Measurements from ENCODE around the gene TRAPPC1. TPM values are rescaled to one million over a fixed set of nuclear protein-coding genes. Genes with fewer than 3 reads are reported as not detected.

TRAPPC1 gene
- total and polyA plus RNA-seq, 2 of the 8 experiments (the other 6 are each of a cell fraction or from before 2014, with no cell fraction given), result 114 to 170 TPM

DNA sequence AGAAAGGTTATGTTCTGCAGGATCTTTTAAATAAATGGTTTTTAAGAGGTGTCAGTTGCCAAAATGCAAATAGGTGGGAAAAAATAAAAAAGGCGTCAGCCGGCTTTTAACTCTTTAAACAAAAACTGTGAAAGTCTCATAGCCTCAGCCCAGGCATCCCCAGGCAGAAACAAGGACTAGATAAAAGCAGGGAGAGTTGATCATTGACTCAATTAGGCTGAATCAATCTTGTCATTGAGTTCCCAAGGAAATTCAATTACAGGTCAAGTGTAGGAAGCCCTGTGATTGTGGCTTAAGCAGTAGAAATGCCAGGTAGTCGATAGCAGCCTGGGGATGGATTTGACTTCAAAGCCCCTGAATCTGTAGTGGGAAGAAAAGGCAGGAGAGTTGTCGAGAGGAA, 39.9 kb upstream of the TRAPPC1 start:
- Histone ChIP-seq H2BK20ac (ENCODE audit: low read length) (no peak overlapping the region), H3K27ac (ENCODE audit: low read depth, low read length) (no peak overlapping the region), H2BK5ac (ENCODE audit: low read depth, low read length) (no peak overlapping the region), H3K79me1 (ENCODE audit: low read depth, low read length) (no peaks in the 10 kb centered on the region), H3K4ac (replicated peaks; ENCODE audit: insufficient read length, low read depth, low read length) (no peak overlapping the region), H3K36me3 (ENCODE audit: control insufficient read depth in 2 of 4, insufficient read depth in 4 of 4, low read length in 3 of 4) (no peaks in the 10 kb centered on the region), H3K9me3 (ENCODE audit: insufficient read depth in 2 of 2, low read depth in 1 of 2, low read length in 1 of 2) (peaks cover 8% of the 10 kb centered on the region in 2 experiments; a peak in 3 of 4 replicates), H3K4me1 (replicated peaks in 1 of 4; ENCODE audit: control insufficient read depth in 3 of 4, insufficient read depth in 4 of 4, low read length in 3 of 4) (no peaks in the 10 kb centered on the region), H4K91ac (replicated peaks; ENCODE audit: insufficient read length, low read length) (no peak overlapping the region), H3K27me3 (replicated peaks in 1 of 4; ENCODE audit: control insufficient read depth in 3 of 4, extremely low read depth in 1 of 4, insufficient read depth in 3 of 4, low read length in 3 of 4) (no peaks in the 10 kb centered on the region), H3K23ac (ENCODE audit: insufficient read length) (no peak overlapping the region), H4K8ac (ENCODE audit: extremely low read depth, insufficient read depth, low read length) (no peak overlapping the region), H2AK5ac (ENCODE audit: low read depth, low read length) (no peak overlapping the region), H4K20me1 (replicated peaks in 1 of 2; ENCODE audit: control insufficient read depth in 1 of 2, insufficient read depth in 2 of 2, low read length in 2 of 2) (no peaks in the 10 kb centered on the region), H3K4me3 (ENCODE audit: extremely low read depth in 1 of 4, insufficient read depth in 2 of 4, low read depth in 3 of 4, low read length in 4 of 4) (no peak overlapping the region), H3K9ac (replicated peaks in 1 of 4; ENCODE audit: extremely low read depth in 1 of 4, low read depth in 3 of 4, low read length in 3 of 4) (no peak overlapping the region), H2BK15ac (ENCODE audit: low read length) (no peak overlapping the region), H3K56ac (replicated peaks; ENCODE audit: insufficient read length, low read depth, low read length) (no peak overlapping the region), H3K79me2 (ENCODE audit: control insufficient read depth in 1 of 2, insufficient read depth in 2 of 2, low read length in 2 of 2) (no peaks in the 10 kb centered on the region), H4K5ac (ENCODE audit: insufficient read length, low read depth, low read length) (no peak overlapping the region), H3K4me2 (ENCODE audit: insufficient read depth in 1 of 2, low read depth in 2 of 2, low read length in 2 of 2) (no peak overlapping the region), H2BK120ac (replicated peaks; ENCODE audit: low read depth, low read length) (no peak overlapping the region), H3K18ac (ENCODE audit: extremely low read depth, low read length) (no peak overlapping the region), H3K23me2 (ENCODE audit: low read depth, low read length) (no peaks in the 10 kb centered on the region), H2AFZ (ENCODE audit: low read length) (no peak overlapping the region), H3K14ac (ENCODE audit: insufficient read length) (no peak overlapping the region), H2BK12ac (ENCODE audit: low read depth, low read length) (no peak overlapping the region)
- DNase-seq (ENCODE audit: low read depth in 1 of 2, low spot score in 2 of 2), result no peak
- 86% methylated on average over 4 of the region's 4 CpGs; no CpG with 5 or more reads in 1 of the 2 experiments for WGBS, 2 experiments (ENCODE audit: extremely low coverage in 1 of 2, insufficient coverage in 1 of 2, insufficient read length in 1 of 2, insufficient replicate concordance in 2 of 2, low coverage in 1 of 2, low lambda C conversion rate in 2 of 2, missing lambda C conversion rate in 1 of 2)
- ChIA-PET POLR2A (ENCODE audit: partially characterized antibody) (no interaction called here), CTCF (ENCODE audit: partially characterized antibody) (interaction anchor here (0.7 to 7.1 kb wide), 10 partner anchors 8 to 112 kb away, joined by 3 to 104 read pairs (median 6); no protein-coding TSS in a partner anchor)
- FAIRE-seq, result no peak
- TF ChIP-seq EGR1 (IDR thresholded peaks at IDR 0.05; ENCODE audit: borderline replicate concordance, low read depth, low read length) (no peak), PHF8 (conservative IDR thresholded peaks at IDR 0.05; ENCODE audit: low read depth, low read length) (no peak), SRF (IDR thresholded peaks at IDR 0.05; ENCODE audit: low read depth, low read length) (no peak), TEAD4 (IDR thresholded peaks at IDR 0.05; ENCODE audit: low read depth, low read length) (no peak)
